ENCODE measurements around the gene ZNF628. TPM values are rescaled to one million over a fixed set of nuclear protein-coding genes. Genes with fewer than 3 reads are reported as not detected.

Gene ZNF628
- total and polyA plus RNA-seq, 2 of the 8 experiments (the other 6 are each of a cell fraction or from before 2014, with no cell fraction given), result 1.7 to 10.8 TPM

- no peak overlapping the region for H2BK15ac ChIP-seq (ENCODE audit: low read length)
- no peak overlapping the region for H3K18ac ChIP-seq (ENCODE audit: extremely low read depth, low read length)
- H4K5ac ChIP-seq (ENCODE audit: insufficient read length, low read depth, low read length), result no peak overlapping the region
- no peaks in the 10 kb centered on the region for H3K79me2 ChIP-seq (ENCODE audit: control insufficient read depth in 1 of 2, insufficient read depth in 2 of 2, low read length in 2 of 2)
- no peak overlapping the region for H3K14ac ChIP-seq (ENCODE audit: insufficient read length)
- no peak overlapping the region for H3K4ac ChIP-seq (replicated peaks; ENCODE audit: insufficient read length, low read depth, low read length)
- H3K23me2 ChIP-seq (ENCODE audit: low read depth, low read length), result peaks cover 3% of the 10 kb centered on the region
- no peaks in the 10 kb centered on the region for H3K36me3 ChIP-seq (ENCODE audit: control insufficient read depth in 2 of 4, insufficient read depth in 4 of 4, low read length in 3 of 4)
- no peak overlapping the region for H2AK5ac ChIP-seq (ENCODE audit: low read depth, low read length)
- no peaks in the 10 kb centered on the region; a peak in 2 of 7 replicates for H3K27me3 ChIP-seq (replicated peaks in 1 of 4; ENCODE audit: control insufficient read depth in 3 of 4, extremely low read depth in 1 of 4, insufficient read depth in 3 of 4, low read length in 3 of 4)
- no peak overlapping the region for H2BK120ac ChIP-seq (replicated peaks; ENCODE audit: low read depth, low read length)
- H4K8ac ChIP-seq (ENCODE audit: extremely low read depth, insufficient read depth, low read length), result no peak overlapping the region
- no peak overlapping the region for H4K91ac ChIP-seq (replicated peaks; ENCODE audit: insufficient read length, low read length)
- no peak overlapping the region for H3K4me2 ChIP-seq (ENCODE audit: insufficient read depth in 1 of 2, low read depth in 2 of 2, low read length in 2 of 2)
- ChIA-PET POLR2A (ENCODE audit: partially characterized antibody) (interaction anchor here (3.9 to 7.5 kb wide), 2 partner anchors 9 to 16 kb away, joined by 27 to 57 read pairs; partner anchors contain the start of genes NAT14 and ZNF628), CTCF (ENCODE audit: partially characterized antibody) (interaction anchor here (0.6 to 3.0 kb wide), 9 partner anchors 12 to 296 kb away, joined by 3 to 17 read pairs (median 3); no protein-coding TSS in a partner anchor)
- no peak overlapping the region for H2AFZ ChIP-seq (ENCODE audit: low read length)
- H3K23ac ChIP-seq (ENCODE audit: insufficient read length), result no peak overlapping the region
- H2BK5ac ChIP-seq (ENCODE audit: low read depth, low read length), result no peak overlapping the region
- no peak overlapping the region for H3K9ac ChIP-seq (replicated peaks in 1 of 4; ENCODE audit: extremely low read depth in 1 of 4, low read depth in 3 of 4, low read length in 3 of 4)
- H3K9me3 ChIP-seq (ENCODE audit: insufficient read depth in 2 of 2, low read depth in 1 of 2, low read length in 1 of 2), result no peaks in the 10 kb centered on the region
- 84% methylated on average over 11 of the region's 12 CpGs; no CpG with 5 or more reads in 1 of the 2 experiments for WGBS, 2 experiments (ENCODE audit: extremely low coverage in 1 of 2, insufficient coverage in 1 of 2, insufficient read length in 1 of 2, insufficient replicate concordance in 2 of 2, low coverage in 1 of 2, low lambda C conversion rate in 2 of 2, missing lambda C conversion rate in 1 of 2)
- FAIRE-seq, result no peak
- H3K4me1 ChIP-seq (replicated peaks in 1 of 4; ENCODE audit: control insufficient read depth in 3 of 4, insufficient read depth in 4 of 4, low read length in 3 of 4), result peaks cover 0 to 28% (median 18%) of the 10 kb centered on the region in 4 experiments; a peak in 6 of 7 replicates
- H3K79me1 ChIP-seq (ENCODE audit: low read depth, low read length), result no peaks in the 10 kb centered on the region
- H4K20me1 ChIP-seq (replicated peaks in 1 of 2; ENCODE audit: control insufficient read depth in 1 of 2, insufficient read depth in 2 of 2, low read length in 2 of 2), result no peaks in the 10 kb centered on the region
- H3K27ac ChIP-seq (ENCODE audit: low read depth, low read length), result no peak overlapping the region
- no peak for DNase-seq (ENCODE audit: low read depth in 1 of 2, low spot score in 2 of 2)
- no peak overlapping the region for H3K56ac ChIP-seq (replicated peaks; ENCODE audit: insufficient read length, low read depth, low read length)
- no peak overlapping the region for H2BK12ac ChIP-seq (ENCODE audit: low read depth, low read length)
- H3K4me3 ChIP-seq (ENCODE audit: extremely low read depth in 1 of 4, insufficient read depth in 2 of 4, low read depth in 3 of 4, low read length in 4 of 4), result no peak overlapping the region
- no peak overlapping the region for H2BK20ac ChIP-seq (ENCODE audit: low read length)
- TF ChIP-seq GABPA (IDR thresholded peaks at IDR 0.05; ENCODE audit: borderline replicate concordance, insufficient read depth, low read length) (no peak), TAF7 (optimal IDR thresholded peaks at IDR 0.05; ENCODE audit: borderline replicate concordance, low read depth, low read length) (no peak), NANOG (IDR thresholded peaks at IDR 0.05; ENCODE audit: insufficient read depth, low read depth, low read length, poor library complexity, severe bottlenecking) (no peak), HDAC6 (IDR thresholded peaks at IDR 0.05; ENCODE audit: low read depth, low read length) (no peak), RAD21 (IDR thresholded peaks at IDR 0.05 in 1 of 2, conservative IDR thresholded peaks at IDR 0.05 in 1 of 2; ENCODE audit: low read depth in 2 of 2, low read length in 2 of 2) (no peak), YY1 (IDR thresholded peaks at IDR 0.05; ENCODE audit: low read depth, low read length) (no peak), SP4 (IDR thresholded peaks at IDR 0.05; ENCODE audit: low read length) (no peak), MAX (IDR thresholded peaks at IDR 0.05) (no peak), TAF1 (IDR thresholded peaks at IDR 0.05; ENCODE audit: low read depth, low read length) (no peak), EZH2 (IDR thresholded peaks at IDR 0.05; ENCODE audit: low read depth, low read length, severe bottlenecking) (no peak), POLR2AphosphoS5 (IDR thresholded peaks at IDR 0.05; ENCODE audit: low read depth, low read length) (no peak)
- TF ChIP-seq, protein P1, sequence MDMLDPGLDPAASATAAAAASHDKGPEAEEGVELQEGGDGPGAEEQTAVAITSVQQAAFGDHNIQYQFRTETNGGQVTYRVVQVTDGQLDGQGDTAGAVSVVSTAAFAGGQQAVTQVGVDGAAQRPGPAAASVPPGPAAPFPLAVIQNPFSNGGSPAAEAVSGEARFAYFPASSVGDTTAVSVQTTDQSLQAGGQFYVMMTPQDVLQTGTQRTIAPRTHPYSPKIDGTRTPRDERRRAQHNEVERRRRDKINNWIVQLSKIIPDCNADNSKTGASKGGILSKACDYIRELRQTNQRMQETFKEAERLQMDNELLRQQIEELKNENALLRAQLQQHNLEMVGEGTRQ (IDR thresholded peaks at IDR 0.05; ENCODE audit: low read length), result no peak
Observed at GRCh38 chr19:55492362-55492944, 16.0 kb downstream of the ZNF628 start.
